Activated gamma-delta T cell (primary cell): ENCODE data around the gene ANKRD27.
"Not testable (repeated sequence)": the region's sequence is repeated elsewhere in the genome, so short reads cannot be mapped to it uniquely, and the experiment has no call there.

Source experiments
- DNase-seq: peaks from one replicate; lab custom pipeline; 2025; lab: John Stamatoyannopoulos, UW

The ANKRD27 gene

DNA sequence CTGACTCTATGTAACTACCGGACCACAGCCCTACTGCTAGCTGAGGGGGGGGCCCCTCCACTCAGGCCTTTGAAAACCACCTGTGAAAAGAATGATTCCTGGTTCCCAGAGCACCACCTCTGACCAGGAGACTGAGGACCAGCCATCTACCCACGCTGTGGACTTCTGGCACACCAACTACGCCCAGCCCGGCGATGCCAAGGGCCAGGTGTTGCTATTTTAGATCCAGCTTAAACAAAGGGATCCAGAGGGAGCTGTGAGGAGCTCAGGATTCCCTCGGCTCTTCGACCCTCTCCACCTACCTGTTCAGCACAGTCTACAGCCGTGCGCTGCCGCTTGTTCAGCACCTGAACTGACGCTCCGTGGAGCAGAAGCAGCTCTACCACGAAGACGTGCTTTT, 71.0 kb downstream of the ANKRD27 start:
- DNase-seq: no peak

DNA sequence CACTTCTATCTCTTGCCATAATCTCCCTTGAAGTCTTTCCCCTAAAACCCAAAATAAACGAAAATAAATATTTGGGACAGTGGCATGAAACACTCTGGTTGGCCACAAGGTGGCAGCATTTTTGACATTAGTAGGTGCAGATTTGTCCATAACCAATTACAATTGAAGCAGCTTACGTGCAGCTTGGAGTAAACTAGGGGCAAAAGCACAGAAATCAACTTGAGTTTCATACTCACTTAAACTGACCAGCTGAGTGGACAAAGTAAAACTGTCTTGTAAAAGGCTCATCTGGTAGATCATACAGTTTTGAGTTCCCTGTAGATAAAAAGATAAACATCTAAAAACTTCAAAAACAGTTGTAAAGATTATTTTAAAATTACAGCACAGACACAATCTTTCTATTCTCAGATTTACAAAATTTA, 75.2 kb downstream of the ANKRD27 start:
- no peak for DNase-seq

DNA sequence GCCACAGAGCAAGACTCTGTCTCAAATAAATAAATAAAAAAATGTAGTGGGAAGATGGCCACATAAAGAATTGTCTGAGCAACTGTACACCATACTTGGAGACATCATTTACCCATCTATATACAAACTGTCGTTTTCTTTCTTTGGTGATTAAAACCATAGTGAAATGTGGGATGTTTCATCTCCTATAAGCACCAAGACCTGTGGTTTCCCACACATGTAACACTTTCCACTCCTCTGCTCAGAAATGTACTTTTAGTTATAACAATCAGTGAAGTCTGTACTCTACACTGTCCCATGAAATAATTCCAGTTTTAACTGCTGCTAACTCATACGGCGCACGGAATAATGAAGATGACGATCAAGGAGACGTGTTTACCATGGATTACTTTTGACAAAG, 75.7 kb downstream of the ANKRD27 start:
- no peak for DNase-seq

DNA sequence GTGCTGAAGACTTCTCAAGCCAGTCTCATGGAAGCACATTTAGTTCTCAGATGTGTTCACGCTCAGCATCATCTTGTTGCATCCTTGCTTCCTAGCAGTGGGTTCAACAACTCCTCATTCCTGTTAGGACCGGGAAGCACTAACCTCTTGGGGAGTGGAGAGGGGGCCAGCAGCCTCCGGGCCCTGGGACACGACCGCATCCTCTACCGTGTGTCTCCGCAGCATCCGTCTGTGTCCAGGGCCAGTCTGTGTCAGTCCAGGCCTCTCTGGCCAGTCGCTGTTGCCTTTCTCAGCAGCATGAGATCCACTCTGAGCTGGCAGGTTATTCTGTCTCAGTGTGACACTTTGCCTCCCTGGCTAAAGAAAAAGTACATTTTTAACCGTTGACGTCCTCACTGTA, 77.0 kb downstream of the ANKRD27 start:
- DNase-seq: no peak

DNA sequence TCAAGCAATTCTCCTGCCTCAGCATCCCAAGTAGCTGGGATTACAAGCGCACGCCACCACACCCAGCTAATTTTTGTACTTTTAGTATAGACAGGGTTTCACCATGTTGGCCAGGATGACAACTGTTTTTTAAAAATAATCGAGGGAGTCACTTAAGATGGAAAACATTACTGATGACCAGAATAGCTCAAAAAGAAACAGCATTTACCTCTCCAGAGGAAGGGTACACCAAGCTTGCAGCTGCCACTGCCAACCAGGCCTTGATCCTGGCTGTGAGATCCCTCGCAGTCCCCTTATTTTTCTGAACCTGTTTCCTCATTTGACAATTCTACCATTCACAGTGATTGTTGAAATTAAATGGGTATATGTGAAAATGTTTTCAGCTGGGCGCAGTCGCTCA, 79.5 kb downstream of the ANKRD27 start:
- DNase-seq: no peak

DNA sequence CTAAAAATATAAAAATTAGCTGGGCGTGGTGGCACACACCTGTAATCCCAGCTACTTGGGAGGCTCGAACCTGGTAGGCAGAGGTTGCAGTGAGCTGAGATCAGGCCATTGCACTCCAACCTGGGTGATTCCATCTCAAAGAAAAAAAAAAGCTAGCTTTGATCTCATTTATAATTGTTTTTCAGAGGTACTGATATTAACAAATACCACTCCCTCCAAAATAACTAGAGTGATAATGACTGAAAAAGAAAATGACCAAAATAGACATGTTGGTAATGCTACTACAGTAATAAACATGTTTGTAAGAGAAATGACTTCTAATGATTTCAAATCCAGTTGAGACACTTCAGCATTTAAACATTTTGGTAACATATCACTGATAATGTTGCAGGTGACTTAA, 81.0 kb downstream of the ANKRD27 start:
- DNase-seq: no peak

DNA sequence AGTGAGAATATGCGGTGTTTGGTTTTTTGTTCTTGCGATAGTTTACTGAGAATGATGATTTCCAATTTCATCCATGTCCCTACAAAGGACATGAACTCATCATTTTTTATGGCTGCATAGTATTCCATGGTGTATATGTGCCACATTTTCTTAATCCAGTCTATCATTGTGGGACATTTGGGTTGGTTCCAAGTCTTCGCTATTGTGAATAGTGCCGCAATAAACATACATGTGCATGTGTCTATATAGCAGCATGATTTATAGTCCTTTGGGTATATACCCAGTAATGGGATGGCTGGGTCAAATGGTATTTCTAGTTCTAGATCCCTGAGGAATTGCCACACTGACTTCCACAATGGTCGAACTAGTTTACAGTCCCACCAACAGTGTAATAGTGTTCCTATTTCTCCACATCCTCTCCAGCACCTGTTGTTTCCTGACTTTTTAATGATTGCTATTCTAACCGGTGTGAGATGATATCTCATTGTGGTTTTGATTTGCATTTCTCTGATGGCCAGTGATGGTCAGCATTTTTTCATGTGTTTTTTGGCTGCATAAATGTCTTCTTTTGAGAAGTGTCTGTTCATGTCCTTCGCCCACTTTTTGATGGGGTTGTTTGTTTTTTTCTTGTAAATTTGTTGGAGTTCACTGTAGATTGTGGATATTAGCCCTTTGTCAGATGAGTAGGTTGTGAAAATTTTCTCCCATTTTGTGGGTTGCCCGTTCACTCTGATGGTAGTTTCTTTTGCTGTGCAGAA, 87.1 kb downstream of the ANKRD27 start:
- not testable (repeated sequence) for DNase-seq

DNA sequence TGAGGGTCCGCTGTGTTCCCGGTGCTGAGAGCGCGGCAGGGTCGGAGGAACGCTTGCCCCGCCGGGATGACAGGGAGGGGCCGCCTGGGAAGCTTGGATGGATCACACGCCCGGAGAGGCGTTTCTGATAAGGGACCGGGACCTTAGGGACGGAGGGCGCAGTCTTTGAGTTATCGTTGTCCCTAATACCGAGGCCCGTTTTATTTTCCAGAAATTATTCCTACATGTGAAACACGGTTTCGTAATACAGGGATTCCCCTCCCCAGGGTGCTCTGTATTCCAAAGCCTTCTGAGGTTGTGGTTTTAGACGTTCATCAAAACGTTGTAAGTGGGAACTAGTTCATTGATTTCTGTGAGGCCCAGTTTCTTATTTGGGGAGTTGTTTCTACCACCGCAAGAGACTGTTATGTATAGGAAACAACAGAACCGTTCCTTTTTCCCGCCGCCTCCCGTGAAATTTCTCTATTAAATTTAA, 93.2 kb downstream of the ANKRD27 start:
- DNase-seq: no peak

DNA sequence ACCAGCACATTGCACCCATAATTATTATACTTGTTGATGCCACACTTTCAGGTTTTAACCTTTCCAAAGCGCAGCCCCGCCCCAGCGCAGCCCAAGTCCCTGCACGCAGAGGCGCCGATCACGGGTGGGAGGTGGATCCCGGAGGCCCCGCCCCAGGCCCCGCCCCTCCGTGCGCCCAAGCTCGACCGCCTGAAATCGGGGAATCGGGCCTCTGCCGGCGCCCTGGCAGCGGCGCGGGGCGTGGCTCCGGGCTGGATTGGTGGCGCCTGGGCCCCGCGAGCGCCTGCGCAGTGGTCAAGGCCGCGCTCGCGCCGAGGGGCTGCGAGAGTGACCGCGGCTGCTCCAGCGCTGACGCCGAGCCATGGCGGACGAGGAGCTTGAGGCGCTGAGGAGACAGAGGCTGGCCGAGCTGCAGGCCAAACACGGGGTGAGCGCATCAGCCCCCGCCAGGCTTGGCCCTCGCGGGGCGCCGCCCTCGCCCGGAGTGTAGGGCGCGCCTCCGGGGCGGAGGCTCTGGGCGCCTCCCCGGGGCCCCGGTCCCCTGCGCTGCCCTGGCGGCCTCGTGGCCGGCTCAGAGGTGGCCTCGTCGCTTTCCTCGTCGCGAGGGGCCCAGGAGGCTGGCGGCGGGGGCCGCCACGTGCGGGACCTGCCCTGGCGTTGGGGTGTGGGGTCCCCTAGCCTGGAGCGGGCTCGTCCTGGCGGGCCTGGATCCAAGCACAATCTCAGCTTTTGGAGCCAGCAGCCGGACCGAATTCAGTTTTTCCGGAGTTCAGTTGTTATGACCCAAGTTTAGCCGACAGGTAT, 93.9 kb downstream of the ANKRD27 start, which contains the start of gene PDCD5:
Gene PDCD5 (plus strand): TSS at position 290 of the 804 bp plus-strand sequence. CDS start 72 bp downstream, at position 362.
- DNase-seq: peak; percentile 96

DNA sequence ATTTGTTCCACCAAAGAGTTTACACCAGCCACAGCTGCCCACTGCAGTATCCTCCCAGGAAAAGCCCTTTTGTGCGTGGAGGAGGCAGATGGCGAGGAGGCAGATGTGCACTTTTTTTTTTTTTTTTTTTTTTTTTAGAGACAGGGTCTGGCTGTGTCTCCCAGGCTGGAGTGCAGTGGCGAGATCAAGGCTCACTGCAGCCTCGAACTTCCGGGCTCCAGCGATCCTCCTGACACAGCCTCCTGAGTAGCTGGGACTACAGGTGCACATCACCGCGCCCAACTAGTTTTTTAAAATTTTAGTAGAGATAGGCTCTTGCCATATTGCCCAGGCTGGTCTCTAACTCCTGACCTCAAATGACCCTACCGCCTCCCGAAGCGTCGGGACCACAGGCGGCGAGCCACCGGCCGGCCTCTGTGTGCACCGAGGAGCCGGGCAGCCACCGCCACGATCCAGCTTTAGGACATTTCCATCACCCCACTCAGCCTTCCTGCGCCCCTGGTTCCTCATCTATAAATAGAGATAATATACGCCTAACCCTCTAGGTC, 94.6 kb downstream of the ANKRD27 start:
- DNase-seq: no peak

DNA sequence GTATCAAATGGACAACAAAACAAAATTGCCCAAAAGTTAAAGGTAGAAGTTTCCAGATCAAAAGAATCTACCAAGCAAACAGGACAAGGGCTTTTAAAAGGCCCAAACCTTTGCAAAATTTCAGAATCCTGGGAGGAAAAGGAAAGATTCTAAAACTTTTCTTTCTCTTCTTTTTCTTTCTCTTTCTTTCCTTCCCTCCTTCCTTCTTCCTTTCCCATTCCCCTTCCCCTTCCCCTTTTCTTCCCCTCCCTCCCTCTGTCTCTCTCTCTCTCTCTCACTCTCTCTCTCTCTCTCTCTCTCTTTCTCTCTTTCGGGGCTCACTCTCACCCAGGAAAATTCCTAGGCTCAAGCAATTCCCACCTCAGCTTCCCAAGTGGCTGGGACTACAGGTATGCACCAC, 98.2 kb downstream of the ANKRD27 start:
- DNase-seq: no peak

DNA sequence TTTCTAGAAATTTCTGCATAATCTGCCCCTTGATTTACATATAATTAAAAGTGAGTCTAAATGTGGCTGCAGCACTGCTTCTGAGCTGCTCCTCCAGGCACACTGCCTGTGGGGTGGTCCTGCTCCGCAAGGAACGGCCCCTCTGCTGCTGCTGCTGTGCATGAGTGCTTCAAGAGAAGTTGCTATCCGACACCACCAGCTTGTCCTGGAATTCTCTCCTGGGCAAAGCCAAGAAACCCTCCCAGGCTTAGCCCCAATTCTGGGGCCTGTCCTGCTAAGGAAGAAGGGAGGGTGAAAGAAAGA, 101.5 kb downstream of the ANKRD27 start:
- no peak for DNase-seq

DNA sequence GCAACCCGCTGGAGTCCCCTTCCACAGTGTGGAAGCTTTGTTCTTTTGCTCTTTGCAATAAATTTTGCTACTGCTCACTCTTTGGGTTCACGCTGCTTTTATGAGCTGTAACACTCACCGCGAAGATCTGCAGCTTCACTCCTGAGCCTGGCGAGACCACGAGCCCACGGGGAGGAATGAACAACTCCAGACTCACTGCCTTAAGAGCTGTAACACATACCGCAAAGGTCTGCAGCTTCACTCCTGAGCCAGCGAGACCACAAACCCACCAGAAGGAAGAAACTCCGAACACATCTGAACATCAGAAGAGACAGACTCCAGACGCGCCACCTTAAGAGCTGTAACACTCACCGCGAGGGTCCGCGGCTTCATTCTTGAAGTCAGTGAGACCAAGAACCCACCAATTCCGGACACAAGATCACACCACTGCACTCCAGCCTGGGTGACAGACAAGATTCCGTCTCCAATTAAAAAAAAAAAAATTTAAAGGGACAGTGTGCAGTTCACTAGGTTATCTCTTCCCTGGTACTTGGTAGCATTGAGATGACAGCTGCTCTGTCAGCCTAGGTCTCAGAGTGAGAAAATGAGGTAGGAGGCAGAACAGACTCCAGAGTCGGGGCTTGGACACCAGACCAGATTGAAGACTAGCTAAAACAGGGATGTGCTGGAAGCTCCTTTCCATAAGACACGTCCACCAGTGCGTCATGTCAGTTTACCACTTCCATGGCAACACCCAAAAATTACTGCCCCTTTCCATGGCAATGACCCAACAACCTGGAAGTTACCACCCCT, 102.1 kb downstream of the ANKRD27 start:
- not testable (repeated sequence) for DNase-seq

DNA sequence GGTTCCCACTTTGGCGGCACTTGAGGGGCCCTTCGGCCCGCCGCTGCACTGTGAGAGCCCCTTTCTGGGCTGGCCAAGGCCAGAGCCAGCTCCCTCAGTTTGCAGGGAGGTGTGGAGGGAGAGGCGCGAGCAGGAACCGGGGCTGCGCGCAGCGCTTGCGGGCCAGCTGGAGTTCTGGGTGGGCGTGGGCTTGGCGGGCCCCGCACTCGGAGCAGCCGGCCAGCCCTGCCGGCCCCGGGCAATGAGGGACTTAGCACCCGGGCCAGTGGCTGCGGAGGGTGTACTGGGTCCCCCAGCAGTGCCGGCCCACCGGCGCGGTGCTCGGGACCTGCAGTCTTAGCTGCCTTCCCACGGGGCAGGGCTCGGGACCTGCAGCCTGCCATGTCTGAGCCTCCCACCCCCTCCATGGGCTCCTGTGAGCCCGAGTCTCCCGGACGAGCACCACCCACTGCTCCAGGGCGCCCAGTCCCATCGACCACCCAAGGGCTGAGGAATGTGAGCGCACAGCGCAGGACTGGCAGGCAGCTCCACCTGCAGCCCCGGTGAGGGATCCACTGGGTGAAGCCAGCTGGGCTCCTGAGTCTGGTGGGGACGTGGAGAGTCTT, 103.4 kb downstream of the ANKRD27 start:
- DNase-seq: not testable (repeated sequence)

DNA sequence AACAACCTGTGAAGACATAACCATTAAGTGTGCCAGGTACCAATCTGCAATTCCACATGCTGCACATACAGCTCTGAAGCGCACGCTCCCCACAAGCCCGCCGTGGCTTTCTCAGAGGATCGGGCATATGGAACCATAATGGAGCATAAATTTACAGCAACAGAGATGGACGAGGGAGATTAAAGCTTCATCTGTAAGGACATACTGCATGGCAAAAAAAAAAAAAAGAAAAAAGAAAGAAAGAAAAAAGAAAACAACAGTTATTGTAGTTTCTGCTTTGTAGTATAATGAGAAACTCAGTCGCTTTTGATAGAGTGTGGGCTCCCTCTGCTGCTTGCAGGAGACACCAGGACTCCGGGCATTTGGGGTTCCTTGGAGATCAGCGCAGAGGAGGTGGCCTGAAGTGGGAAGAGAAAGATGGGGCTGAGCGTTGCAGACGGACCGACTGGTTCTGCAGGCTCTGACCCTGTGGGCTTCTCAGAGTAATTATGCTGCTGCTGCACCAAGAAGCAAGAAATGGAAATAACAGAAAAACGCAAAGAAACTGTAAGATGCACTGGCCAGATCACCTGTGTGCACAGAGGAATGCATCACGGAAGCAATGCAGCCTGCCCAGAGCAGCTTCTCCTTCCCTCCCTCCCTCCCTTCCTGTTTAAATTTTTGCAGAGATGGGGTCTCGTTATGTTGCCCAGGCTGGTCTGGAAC, 104.7 kb downstream of the ANKRD27 start:
- DNase-seq: no peak

DNA sequence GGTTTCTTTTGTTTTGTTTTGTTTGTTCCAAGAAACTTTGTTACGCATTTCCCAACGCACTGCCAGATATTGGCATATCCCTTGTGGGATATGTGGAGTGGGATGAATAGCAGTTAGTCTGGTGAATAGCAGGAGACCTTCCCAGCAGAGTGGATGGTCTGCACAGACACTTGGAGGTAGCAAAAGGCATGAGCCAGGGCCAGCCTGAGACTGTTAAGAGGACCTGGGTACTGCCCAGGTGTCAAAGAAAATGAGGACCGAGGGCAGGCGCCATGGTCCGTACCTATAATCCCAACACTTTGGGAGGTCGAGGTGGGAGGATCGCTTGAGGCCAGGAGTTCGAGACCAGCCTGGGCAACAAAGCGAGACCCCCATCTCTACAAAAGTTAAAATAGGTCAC, 107.5 kb downstream of the ANKRD27 start:
- no peak for DNase-seq

DNA sequence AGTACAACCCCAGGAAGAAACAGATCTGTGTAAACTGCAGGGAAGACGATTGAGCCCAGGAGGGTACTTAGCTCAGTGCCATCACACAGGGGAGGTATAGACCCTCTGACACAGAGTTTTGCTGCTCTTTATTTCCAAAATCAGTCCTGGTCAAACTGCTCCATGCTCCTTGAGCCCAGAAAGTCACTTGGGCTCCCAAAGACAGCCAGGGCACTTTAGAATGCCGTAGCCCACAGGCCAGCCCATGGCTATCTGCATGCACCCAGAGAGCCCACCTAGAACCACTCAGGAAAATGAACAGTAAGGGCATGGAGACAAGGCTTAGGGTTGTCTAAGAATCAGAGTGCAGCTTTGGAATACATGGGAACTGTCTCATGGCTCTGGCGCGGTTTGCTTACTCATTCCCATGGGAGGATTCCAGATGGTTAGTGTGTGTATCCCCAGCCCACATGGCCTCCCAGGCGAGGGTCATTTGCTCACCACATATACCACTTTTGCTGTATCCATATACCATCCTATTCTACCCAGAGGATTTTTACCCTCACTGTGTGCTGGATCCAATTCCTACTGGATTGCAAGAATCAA, 108.6 kb downstream of the ANKRD27 start:
- no peak for DNase-seq

DNA sequence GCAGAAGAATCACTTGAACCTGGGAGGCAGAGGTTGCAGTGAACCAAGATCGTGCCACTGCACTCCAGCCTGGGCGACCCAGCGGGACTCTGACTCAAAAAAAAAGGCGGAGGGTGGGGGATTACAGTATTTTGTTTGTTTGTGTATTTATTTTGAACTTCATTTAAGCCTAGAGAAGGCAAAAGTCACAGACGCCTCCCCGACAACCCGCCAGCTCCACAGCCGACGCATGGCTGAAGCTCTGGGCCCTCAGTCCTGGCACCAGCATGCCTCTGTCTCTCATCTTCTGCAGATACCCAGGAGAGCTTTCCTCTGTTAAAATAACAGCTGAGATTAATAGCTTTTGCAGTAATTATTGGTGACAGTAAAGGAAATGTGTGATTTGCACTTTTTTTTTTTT, 111.2 kb downstream of the ANKRD27 start:
- DNase-seq: no peak

DNA sequence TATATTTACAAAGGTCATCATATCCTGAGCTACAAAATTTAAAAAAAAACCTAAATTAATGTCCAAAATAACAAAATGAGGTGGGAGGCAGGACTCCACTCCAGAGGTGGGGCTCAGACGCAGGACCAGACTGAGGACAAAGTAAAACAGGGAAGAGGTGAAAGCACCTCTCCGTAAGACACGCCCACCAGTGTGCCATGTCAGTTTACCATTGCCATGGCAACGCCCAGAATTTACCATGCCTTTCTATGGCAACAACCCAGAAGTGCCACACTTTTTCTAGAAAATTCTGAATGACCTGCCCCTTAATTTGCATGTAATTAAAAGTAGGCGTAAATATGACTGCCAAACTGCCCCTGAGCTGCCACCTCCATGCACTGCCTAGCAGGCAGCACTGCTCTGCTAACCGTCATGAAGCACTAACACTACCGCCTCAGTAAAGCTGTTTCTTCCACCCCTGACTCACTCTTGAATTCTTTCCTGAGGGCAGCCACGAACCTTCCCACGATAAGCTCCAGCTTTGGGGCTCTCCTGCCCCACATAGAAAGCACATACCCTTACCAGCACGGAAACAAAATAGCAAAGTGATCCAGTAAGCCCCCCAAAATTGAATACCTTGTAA, 116.3 kb downstream of the ANKRD27 start:
- DNase-seq: no peak

DNA sequence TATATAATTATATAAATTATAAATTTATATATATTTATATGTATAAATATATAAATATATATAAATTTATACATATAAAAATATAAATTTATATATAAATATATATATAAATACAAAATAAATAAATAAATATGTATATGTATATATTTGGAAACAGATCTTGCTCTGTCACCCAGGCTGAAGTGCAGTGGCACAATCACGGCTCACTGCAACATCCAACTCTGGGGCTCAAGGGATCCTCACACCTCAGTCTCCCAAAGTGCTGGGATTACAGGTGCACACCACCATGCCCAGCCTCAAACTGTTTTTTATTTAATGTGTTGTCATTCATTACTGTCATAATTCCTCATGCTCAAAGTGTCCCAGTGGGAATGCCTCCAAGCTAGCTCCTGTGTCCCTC, 119.2 kb downstream of the ANKRD27 start:
- no peak for DNase-seq
